ENCODE results near the gene ARID1B.
A peak's percentile ranks its signal among the peaks of the same experiment; 100 is the strongest.

The ARID1B gene

DNA sequence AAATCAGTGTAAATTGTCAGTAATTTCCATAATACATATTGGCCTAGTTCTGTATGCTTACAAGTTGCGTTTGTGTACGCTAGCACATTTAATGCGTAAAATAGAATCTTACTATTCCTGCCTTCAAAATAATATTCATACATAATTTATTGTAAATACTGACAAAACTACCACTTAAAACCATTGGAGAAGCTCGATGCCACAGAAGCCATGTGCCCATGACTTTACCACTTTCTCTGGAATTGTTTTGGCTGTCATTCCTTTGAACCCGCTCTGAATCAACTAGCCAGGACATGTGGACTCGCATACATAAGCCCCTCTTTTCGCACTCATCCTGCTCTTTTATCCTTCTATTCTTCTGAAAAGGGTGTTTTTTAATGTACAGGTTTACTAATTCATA is 394.6 kb downstream of the ARID1B start:
- DNase-seq = no peak

DNA sequence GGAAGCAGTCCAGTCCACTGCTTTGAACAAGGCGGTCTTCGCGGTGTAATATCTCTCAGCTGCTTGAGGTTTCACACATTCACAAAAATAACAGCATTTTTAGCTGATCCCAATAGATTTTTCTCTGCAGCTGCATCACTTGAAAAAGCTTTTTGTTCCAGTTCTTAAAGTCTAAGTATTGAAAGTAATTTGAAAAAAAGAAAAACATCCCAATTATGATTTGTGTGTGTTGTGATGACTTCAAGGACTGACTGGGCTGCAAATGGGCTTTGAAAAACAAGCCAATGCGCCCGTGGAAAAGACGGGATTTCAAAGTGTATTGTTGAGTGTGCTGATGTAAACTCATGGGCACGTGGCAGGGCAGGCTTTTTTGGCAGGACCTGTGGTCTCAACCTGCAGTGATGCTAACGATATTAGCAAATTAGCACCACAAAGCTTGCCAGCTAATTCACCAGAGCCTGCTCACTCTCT is 395.1 kb downstream of the ARID1B start:
- peak; percentile 58 for DNase-seq

DNA sequence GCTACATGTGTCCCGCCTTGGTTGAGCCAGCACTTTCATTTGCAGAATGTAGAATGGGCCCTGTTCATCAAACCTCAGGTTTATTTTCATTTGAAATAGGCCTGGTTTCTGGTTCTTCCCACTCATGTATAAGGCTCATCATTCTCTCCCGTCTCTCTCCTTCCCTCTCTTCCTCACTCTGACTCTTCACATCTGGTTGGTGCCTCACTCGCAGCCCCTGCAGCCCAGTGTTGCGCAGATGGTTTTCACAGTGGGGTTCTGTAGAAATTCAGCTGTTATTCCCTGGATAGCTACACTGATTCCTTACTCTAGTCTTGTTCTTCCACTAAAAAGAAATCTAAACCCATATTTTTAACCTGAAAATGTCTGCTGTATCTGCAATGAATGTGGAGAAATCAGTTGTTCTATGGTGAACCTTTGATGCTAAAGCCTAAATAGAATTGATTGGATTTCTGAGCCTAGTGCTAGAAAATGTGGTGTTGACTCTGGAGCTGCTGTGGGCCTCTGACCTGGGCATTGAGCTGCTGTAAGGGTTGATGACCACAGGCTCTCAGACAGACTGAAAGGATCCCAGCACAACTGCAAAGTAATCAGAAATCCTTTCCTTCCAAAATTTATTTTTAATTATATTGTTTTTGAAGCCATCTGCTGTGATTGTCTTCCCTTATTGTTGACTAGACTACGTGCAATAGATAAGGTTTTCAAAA is 395.8 kb downstream of the ARID1B start:
- peak; percentile 45 for DNase-seq

DNA sequence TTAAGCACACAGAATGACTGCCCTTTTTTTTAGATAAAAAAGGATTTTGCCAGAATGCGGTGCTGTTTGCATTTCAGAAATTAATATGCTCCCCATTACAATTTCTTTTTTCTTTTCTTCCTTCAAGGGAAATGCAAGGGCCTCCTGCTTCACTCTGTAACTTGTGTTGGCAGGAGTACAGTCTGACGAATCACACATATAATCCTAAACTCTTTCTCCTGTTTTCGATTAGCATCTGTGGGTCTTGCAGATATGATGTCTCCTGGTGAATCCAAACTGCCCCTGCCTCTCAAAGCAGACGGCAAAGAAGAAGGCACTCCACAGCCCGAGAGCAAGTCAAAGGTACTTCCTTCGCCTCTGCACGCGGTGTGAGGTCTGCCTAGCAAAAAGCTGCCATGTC is 396.6 kb downstream of the ARID1B start:
- DNase-seq = no peak

DNA sequence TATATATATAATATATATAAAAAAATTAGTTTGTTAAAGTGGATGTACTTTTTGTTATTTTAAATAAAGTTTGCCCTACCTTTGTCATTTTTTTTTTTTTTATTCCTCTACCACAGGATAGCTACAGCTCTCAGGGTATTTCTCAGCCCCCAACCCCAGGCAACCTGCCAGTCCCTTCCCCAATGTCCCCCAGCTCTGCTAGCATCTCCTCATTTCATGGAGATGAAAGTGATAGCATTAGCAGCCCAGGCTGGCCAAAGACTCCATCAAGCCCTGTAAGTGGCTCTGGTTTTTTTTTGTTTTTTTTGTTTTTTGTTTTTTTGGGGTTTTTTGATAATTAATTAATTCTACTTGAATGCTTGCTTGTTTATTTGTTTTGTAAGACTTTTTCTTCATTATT is 397.6 kb downstream of the ARID1B start:
- DNase-seq = no peak

DNA sequence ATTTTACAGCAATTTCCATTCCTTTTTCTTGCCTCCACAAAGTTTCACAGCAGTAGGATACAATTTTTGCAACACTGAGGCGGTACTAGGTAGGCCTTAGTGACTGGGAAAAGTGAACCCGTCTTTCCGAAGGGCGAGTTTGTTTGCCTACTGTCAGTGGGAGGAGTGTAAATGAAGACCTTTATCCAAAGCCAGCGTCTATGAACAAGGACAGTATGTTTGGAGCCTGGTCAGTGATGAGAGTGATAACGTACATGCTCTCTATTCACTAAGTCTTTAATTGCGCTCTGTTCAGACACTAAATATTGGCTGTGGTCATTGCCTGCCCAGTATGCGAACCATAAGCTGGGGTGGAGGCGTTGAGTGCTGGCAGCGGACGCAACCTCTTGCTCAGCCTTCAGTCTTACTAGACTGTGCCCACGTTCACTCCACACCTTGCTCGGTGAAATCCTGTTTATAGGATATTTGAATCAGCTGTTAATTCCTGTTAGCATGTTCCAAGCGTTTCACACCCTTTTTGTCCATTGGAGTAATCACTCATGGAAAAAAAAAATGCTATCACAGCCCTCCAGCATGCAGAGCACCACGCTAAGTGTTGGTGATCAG is 400.7 kb downstream of the ARID1B start:
- no peak for DNase-seq

DNA sequence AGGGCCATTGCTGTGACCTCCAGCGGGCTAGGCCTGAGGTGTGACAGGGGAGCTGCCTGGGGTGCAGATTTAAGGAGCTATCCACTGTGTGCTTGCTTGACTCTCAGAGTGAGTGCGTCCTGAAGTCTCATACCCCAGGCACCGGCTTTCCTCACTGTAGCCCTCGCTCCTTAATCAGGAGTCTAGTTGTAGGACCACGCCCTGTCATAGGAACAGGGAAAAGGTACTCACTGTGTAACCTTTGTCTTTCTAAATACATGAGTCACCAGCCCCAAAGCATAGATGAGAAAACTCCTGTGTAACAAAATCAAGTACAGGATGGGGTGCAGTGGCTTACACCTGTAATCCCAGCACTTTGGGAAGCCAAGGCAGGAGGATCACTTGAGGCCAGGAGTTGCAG is 404.5 kb downstream of the ARID1B start:
- DNase-seq = no peak

DNA sequence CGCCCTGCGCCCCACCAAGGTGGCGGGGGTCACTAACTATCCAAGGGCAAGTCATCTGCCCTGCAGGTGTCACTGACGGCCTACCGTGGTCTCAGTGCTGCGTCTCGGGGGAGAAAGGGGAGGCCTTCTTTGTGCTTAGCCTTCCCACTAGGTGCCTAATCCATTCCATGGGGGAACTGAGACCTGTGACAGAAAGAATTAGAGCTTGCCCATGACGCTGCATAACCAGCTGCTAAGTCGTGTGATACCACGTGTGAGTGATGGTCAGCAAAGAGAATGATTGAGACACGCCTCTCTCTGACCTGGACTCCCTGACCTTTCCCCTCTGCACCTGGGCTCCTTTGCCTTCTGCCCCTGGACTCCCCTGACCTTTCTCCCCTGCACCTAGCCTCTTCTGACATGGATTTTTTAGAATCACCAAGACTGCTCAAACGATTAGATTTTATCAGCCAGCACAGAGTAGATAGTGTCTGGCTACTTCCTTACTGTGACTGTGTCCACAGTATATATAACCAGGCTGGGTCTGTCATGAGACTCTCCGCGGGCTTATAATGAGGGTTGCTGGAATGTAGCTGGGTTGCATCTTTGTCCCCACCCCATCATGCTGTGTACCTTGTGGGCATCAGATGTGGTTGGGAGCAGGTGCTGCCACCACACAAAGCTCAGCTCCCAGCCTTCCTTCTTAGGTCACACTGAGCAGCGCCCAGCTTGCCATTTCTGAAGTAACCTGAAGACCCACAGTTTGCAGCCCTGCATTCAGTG is 405.5 kb downstream of the ARID1B start:
- no peak for DNase-seq

DNA sequence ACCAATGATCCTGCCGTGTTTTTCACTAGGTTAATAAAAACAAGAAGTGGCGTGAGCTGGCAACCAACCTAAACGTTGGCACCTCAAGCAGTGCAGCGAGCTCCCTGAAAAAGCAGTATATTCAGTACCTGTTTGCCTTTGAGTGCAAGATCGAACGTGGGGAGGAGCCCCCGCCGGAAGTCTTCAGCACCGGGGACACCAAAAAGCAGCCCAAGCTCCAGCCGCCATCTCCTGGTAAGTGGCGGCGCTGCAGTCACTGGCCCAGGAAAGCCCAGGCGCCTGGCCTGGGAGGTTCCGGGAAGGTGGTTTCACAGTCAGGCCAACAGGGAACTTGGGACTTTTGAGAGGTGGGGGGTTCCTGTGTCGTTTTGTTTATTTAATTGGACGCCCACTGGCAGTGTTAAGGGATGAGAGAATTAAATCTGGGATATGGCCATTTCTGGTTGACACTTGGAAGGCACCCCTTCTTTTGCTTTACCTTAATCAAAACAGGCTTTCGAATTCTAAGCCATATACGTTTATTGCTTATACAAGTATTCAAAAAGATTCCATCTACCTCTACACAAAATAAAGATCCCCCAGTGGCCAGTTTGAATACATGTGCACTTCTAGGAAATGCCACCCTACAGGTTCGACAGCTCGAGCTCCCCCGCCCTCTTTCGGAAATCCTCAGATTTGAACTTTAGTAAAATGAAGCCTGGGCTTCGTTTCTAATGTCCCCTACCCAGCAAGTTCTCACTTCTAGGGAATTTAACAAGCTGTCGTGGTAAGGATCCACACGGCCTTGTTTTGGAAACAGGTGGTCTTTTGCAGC is 407.2 kb downstream of the ARID1B start:
- peak; percentile 20 for DNase-seq

DNA sequence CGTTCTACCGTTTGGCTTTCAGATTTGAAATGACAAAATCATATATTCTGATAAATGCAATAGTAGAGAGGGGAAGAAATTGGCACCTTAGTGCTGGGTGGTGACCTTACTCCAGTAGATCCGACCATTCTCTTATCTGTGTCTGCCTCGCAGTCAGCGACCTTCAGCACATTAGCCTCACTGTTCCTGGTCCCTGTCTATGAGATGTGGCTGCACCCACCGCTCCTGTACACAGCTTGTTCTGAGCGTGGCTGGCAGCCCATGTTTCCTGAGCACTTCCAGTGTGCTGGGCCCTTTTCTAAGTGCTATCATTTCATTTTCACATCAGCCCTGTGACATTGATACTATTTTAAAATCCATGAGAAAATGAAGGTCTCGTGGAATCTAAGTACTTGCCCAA is 408.0 kb downstream of the ARID1B start:
- DNase-seq = no peak

DNA sequence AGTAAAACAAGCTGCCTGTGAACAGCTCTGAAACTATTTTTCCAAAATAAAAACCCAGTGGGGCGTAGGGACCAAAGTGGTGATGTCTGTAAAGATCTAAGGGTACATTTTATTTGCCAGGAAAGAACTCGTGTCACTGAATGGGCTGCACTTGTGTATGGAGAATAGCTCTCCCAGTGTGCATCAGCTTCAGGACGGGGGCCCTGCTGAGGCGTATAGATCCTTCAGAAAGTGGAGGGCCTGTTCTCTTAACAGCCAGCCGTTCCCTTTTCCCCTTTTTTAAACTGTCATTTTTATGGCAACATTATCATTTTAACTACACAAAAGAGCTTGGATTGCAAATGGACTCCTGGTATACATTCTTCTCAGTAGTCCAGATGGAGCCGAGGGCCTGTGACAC is 408.8 kb downstream of the ARID1B start:
- no peak for DNase-seq

DNA sequence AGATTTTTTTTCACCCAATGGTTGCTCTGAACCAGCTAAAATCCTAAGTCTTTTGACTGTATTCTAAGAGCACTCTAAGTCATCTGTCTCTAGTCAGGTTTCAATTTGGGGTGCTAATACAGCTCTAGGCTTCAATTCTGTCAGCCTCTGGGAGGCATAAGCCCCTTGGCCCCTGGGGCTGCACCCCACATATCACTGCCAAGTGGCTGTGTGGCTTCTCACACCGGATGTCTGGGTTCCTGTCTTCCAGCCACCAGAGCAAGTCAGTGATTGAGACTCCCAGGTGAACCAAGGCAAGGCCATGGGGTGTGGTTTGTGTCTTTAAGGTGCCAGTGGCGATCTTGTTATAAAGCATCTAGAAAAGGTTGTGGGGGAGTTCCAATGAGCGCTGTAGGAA is 409.6 kb downstream of the ARID1B start:
- no peak for DNase-seq

DNA sequence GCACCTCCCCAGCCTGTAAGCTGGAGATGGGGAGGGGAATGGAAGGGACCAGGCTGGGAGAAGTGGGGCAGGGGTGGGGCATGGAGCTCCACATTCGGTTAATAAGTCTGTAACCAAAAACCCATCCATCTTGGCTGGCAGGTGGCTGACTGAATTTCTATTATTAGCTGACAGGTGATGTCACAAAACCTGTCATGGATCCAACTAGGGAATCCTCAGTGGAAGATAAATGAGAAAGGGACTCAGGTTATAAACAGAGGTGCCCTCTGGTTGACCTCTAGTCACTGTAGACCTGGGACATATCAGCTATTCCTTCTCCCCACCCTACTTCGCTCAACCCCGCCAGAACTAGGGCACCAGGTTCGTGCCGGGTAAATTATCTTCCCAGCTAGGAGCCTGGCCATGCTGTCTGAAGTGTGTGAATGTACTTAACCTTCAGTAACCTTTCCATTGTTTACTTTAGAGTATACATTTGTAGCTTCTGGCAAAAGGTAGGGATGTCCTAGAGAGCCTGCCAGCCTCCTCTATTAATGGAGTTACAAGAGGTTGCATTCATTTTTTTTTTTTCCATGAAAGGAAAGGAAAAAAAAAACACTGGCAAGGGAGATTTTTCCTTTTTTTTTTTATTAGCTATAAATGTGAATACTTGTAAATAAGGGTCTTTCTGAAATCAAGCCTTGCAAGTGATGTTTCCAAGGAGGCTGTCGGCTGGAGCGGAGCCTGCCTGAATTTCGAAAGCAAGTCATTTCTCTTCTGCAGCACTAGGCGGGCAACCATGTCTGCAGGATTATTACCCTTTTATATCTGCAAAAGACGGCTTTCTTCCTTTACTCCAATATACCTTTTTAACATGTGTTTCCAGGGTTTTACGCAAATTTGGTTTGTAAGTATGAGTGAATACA is 410.3 kb downstream of the ARID1B start:
- peak; percentile 85 for DNase-seq

DNA sequence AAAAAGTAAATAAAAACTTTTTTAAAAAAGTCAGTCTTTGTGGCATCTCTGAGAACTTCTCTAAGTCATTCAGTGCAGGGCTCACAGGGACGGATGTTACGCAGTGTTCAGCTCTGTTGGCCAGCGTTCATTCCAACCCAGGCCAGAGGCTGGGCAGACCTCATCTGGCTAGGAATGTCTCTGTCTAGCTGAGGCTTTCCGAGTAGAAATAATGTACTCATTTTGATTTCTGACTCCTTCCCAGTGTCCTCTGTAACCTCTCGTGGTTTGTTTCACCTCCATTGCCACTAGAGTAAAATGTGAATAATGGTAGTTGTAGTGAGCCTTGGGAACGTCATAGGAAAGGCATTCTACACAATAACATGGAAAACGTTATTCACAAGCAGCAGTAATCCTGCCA is 411.0 kb downstream of the ARID1B start:
- DNase-seq = no peak

DNA sequence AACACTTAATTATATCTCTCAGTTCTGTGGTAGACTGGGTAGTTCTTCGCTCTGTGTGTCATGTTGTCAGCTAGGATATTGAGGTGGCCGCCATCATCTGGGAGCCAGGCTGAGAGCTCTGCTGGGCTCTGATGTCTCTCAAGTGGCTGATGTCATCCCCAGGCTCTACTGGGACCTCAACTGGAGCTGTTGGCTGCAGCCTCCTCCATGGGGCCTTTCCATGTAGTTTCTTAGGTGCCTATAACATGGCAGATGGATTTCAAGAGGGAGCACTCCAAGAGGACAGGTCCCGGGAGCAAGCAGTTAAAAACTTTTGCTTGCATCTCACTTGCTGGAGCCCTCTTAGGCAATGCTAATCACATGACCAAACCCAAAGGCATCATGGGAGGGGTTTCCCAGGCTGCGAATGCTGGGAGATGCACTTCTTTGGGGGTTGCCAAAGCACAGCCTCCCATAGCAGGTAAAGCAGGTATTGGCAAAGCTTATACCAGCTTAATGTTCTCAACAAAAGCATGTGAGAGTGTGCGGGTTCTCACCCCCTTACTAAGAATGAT is 416.3 kb downstream of the ARID1B start:
- DNase-seq = no peak

DNA sequence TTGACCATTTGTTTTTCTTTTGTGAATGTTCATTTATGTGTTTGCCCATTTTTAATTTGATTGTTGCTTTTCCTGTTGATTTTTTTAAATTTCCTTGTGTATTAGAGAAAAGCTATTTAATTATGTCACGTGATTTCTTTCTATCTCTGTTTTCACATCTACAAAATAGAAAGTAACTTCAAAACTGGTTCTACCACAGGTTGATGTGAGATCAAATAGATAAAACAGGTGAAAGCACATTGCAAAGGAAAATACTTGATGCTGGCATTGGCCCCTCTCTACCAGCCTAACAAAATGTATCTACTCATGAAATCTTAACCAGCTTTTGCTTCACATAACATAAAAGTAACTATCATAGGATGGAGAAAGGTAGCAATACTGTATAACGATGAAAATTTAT is 416.9 kb downstream of the ARID1B start:
- no peak for DNase-seq

DNA sequence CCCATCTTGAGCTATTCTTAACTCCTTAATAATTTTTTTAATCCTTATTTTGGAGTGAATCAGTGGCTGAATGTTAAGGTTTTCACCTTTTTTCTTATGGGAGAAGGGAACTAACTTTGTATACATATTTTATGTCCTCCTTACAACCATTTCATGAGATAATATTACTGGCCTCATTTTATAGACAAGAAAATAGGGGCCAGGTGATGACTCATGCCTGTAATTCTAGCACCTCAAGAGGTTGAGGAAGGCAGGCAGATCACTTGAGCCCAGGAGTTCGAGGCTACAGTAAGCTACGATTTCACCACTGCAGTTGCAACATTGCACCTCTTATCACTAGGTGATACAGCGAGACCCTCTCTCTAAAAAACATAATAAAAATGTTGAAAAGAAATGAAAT is 417.5 kb downstream of the ARID1B start:
- DNase-seq = no peak

DNA sequence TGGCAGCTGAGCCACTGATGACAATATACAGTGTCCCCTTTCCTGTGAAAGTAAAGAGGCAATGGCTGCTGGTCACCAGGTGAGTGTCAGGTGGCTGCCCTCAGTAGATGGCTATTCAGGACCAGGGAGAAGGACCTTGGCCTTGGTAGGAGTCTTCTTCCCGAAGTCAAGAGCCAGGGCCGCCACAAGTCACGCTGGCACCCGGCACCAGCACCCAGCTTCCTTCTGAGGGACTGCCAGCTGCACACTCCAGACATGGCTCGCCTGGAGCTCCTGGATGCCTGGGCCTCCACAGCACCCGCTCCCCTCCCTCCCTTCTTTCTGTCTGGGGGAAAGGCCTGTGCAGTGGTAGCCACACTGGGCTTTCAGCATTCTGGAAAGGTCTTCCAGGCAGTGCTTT is 419.2 kb downstream of the ARID1B start:
- DNase-seq = no peak

DNA sequence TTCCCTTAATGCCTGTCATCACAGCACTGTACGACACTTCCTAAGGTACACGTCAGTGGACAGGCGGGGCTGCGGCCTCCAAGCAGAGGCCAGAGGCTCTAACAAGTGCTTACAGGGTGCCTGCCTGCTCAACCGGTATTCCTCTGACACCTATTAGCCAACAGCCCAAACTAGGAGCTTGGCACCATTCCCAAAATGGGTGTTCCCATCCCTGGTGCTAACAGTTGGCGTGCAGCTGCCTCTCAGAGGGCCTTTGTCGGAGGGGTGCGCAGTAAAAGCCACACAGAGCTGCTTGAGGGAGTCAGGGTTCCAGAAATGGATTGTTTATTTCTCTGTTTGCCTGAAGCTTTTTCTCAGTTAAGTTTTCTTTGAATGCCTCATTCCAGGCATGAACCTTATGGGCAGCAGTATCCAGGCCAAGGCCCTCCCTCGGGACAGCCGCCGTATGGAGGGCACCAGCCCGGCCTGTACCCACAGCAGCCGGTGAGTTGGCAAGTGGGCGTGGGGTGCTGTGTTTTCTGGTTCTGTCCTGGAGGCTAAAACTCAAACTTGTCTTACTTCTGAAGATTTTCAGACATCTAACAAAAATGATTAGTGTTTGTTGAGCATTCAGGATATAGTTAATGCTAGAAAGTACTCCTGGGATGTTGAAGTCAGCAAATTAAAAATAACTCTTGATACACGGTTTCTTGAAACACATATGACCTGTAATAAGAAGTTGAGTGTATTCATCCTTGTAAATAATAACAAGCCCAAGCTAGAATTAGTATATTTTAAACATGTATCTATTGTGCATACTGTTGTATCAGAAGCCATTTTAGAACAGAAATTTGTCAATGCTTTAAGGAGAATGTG is 421.5 kb downstream of the ARID1B start:
- peak; percentile 97 for DNase-seq

DNA sequence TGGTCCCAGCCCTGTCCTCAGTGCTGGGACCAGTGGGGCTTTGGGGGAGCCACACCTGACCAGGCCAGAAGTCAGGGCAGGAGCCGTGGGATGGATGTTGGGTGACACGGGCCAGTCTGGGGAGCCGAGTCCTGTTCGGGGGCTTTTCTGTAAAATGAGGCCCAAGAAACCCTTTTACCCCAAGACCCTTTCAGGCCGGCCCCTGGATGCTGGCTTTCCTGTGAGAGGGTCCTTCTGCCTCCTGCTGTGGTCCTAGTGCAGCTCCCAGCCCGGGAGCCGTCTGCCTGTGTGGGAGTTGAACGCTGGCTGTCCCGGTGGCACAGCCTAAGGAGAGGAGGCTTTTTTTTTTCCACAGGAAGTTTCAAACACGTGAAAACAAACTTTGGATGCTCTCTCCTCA is 422.9 kb downstream of the ARID1B start:
- peak; percentile 48 for DNase-seq

DNA sequence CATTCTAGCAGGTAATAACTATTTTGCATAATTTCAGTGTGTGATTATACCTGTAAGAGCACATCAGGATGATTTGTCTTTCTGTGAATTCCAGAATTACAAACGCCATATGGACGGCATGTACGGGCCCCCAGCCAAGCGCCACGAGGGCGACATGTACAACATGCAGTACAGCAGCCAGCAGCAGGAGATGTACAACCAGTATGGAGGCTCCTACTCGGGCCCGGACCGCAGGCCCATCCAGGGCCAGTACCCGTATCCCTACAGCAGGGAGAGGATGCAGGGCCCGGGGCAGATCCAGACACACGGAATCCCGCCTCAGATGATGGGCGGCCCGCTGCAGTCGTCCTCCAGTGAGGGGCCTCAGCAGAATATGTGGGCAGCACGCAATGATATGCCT is 423.4 kb downstream of the ARID1B start:
- peak; percentile 86 for DNase-seq

Data from NCI-H1694 (cell line).